Head of caudate nucleus (tissue), 42 donors: ENCODE results near the gene DACT3.
A peak's percentile ranks its signal among the peaks of the same experiment; 100 is the strongest.

ENCODE experiments used
- DNase-seq, 42 donors: peaks; one replicate each; pipeline versions ENCODE4 v3.0.0 to v3.0.0-alpha.2; 2020 to 2021; ENCODE audit warnings: mixed read lengths in 7 of 42
- intact Hi-C: fragments of 100-400 bp; cut with DNase I; formaldehyde crosslinking; loops from one replicate; pipeline ENCODE4 v1.15.0; 2022

Gene DACT3

GRCh38 chr19:46620267-46620666, 40.7 kb downstream of the DACT3 start:
- DNase-seq: no peak
- intact Hi-C loops: no loop called here

DNA sequence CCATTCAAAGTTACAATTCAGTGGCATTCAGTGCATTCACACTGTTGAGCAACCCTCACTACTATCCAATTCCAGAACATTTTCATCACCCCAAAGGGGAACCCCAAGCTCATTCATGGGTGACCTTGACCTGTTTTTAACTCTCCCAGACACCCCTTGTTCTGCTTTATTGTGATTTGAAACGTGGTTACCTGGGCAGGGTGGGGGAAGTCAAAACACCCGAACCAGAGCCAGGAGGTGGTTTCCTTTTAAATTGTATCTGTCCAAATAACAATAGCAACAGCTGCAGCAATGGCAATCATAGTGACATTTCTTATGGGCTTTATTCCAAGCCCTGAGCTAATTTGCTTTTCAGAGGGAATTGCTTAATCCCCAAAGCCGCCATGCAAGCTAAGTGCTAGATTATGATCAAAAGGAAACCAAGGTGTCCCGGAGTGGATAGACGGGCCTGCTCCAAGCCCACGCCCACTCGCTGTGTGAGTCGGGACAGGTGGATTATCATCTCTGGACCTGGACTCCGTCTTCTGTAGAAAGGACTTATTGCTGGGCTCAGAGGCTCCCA, 42.2 kb downstream of the DACT3 start:
- intact Hi-C loops: no loop called here
- no peak for DNase-seq

DNA sequence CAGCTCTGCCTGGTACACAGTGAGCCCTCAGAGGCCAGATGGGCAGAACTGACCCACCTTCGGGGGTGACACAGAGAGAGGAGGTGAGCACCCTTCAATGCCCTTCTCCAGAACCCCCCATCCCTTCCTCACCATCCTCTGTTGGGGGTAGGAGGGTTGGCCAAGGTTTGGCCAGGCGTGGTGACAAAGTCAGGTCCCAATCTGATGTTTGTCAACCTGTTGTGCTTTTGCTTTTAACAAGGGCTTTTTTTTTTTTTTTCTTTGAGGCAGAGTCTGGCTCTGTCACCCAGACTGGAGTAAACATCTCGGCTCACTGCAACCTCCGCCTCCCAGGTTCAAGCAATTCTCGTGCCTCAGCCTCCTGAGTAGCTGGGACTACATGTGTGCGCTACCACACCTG, 43.4 kb downstream of the DACT3 start:
- intact Hi-C loops: no loop called here
- DNase-seq: no peak

DNA sequence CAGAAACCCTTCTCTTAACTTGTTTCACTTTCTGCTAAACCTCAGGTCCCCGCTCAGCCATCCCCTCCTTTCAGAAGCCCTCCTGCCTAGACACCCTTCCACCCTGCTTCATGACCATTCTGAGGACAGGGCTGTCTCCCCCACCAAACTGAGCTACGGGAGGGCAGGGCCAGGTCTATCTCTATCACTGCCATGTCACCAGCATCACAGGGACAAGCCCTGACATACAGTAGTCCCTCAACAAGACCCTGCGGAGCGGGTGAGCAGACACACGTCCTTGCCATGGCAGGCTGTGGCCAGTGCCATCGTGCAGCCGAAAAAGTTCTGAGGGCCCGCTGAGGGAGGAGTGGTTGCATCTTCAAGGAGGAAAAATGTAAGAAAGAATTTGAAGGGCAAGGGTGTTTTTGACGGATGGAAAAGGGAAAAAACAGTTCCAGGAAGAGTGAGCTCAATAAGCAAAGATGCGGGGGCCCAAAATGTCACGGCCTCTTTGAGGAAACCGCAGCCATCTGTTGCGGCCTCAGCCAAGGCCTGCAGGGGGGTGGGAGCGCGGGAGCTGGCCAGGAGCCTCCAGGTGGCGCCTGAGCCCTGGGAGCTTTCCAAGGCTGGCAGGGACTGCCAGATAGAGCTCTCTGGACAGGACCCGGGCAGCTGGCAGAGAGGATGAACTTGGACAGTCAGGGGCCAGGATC, 44.2 kb downstream of the DACT3 start:
- intact Hi-C loops: no loop called here
- DNase-seq: peak in 4 of 42 donors; percentile 31 to 85 (median 58)

- DNase-seq: no peak
- intact Hi-C loops: no loop called here
These were observed 45.0 kb downstream of the DACT3 start for GRCh38 chr19:46615966-46616365.

GRCh38 chr19:46614114-46614722, 46.8 kb downstream of the DACT3 start:
- intact Hi-C loops: loop anchor here (1.0 to 5.0 kb wide), 2 partner anchors 46 to 113 kb away; no protein-coding TSS in a partner anchor
- DNase-seq: peak; percentile 71 to 97 (median 90)

DNA sequence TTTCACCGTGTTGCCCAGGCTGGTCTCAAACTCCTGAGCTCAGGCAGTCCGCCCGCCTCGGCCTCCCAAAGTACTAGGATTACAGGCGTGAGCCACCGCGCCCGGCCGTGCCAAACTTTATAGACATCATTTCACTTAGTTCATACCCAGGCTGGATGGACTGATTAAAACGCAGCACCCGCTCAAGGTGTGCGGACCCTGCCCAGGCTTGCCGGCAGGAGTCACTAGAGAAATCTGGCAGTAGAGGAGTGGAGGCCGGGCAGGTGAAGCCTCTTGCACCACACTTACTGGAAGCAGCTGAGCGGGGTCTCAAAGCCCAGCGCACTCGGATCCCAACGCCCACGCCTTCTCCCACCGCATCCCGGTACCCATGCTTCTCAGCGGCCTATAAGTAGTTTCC, 47.5 kb downstream of the DACT3 start:
- intact Hi-C loops: loop anchor here (5.0 kb wide), 1 partner anchor 114 kb away; no protein-coding TSS in a partner anchor
- no peak for DNase-seq

DNA sequence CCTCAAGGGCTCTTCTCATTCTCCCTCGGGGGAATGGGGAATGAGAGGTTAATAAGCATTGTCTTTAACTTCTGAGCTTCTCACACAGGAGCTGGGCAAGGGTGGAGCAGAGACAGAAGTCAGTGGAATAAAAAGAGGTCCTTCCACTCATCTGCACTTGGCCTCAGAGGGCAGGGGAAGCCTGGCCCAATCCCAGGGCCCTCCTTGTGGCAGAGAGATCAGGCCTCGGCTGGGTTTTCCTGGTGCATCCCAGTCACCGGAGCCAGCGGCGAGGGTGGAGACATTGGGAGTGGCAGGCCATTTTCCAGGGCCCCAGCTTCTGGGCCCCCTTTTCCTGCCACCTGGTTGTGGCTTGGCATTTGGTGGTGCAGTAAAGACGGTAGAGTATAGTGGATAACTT, 49.2 kb downstream of the DACT3 start:
- intact Hi-C loops: loop anchor here (5.0 kb wide), 1 partner anchor 116 kb away; no protein-coding TSS in a partner anchor
- no peak for DNase-seq

GRCh38 chr19:46610851-46611770, 49.9 kb downstream of the DACT3 start:
- intact Hi-C loops: loop anchor here (5.0 kb wide), 1 partner anchor 116 kb away; no protein-coding TSS in a partner anchor

DNA sequence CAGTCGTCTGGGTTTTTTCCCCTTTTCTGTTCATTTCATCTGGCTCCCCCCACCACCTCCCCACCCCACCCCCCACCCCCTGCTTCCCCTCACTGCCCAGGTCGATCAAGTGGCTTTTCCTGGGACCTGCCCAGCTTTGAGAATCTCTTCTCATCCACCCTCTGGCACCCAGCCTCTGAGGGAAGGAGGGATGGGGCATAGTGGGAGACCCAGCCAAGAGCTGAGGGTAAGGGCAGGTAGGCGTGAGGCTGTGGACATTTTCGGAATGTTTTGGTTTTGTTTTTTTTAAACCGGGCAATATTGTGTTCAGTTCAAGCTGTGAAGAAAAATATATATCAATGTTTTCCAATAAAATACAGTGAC, 50.6 kb downstream of the DACT3 start:
- intact Hi-C loops: loop anchor here (5.0 kb wide), 1 partner anchor 117 kb away; no protein-coding TSS in a partner anchor
- DNase-seq: peak in 3 of 42 donors; percentile 9 to 24 (median 10)

More at GRCh38 chr19:46610851-46611770, 49.9 kb downstream of the DACT3 start:
- DNase-seq: peak in 3 of 42 donors; percentile 8 to 28 (median 12)

- peak in 6 of 42 donors; percentile 11 to 34 (median 23) for DNase-seq
- intact Hi-C loops: loop anchor here (5.0 kb wide), 1 partner anchor 118 kb away; no protein-coding TSS in a partner anchor
These were observed 51.2 kb downstream of the DACT3 start for GRCh38 chr19:46609511-46610412.

- peak in 6 of 42 donors; percentile 10 to 35 (median 20) for DNase-seq
- intact Hi-C loops: no loop called here
These were observed 52.2 kb downstream of the DACT3 start for GRCh38 chr19:46608581-46609345.

DNA sequence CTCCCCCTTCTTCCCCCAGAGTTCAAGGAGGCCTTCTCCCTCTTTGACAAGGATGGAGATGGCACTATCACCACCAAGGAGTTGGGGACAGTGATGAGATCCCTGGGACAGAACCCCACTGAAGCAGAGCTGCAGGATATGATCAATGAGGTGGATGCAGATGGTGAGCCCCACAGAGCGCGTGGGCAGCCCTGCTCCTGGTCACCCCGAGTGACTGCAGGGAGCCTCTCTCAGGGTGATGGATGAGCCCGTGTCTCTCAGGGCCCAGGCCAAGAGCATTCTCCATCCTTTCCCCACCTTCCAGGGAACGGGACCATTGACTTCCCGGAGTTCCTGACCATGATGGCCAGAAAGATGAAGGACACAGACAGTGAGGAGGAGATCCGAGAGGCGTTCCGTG, 52.8 kb downstream of the DACT3 start:
- intact Hi-C loops: no loop called here
- peak in 3 of 42 donors; percentile 4 to 29 (median 17) for DNase-seq

- DNase-seq: peak in 31 of 42 donors; percentile 25 to 77 (median 52)
- intact Hi-C loops: no loop called here
These were observed 53.5 kb downstream of the DACT3 start for GRCh38 chr19:46607448-46607841.

- intact Hi-C loops: no loop called here
- peak in 4 of 42 donors; percentile 15 to 32 (median 24) for DNase-seq
These were observed 54.1 kb downstream of the DACT3 start for GRCh38 chr19:46606681-46607447.

GRCh38 chr19:46606019-46606418, 55.0 kb downstream of the DACT3 start:
- intact Hi-C loops: no loop called here
- peak in 39 of 42 donors; percentile 36 to 87 (median 61) for DNase-seq
